GM18502 (cell line): ENCODE results near the gene SMYD4.
A peak's percentile ranks its signal among the peaks of the same experiment; 100 is the strongest.
"Not testable (repeated sequence)": the region's sequence is repeated elsewhere in the genome, so short reads cannot be mapped to it uniquely, and the experiment has no call there.

Experiments used
- ATAC-seq: cut with Tn5 transposase; IDR thresholded peaks from one replicate; pipeline ENCODE4 v1.9.1; 2021; ENCODE audit warnings: mild to moderate bottlenecking; ENCODE audit not compliant: unreplicated experiment, poor library complexity

The SMYD4 gene

GRCh38 chr17:1834380-1835149 lies 4.9 kb upstream of the SMYD4 start:
- ATAC-seq, result peak; percentile 57

- ATAC-seq, result no peak
Observed at GRCh38 chr17:1830288-1830687, 586 bp upstream of the SMYD4 start.

DNA sequence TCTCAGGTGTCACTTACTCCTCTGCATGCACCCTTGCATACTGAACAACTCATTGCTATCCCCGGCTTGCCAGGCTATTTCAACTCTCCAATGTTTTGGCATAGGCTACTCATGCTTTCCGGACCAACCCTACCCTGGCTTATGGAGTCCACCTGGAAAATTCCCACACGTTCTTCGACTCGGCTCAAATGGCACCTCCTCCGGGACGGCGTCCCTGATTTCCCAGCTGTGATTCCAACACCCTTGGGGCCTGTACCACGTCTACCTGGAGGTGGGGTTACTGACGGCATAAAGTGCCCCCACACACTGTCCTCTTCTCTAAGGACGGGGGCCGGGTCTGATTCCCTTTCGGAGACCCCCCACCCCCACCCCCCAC lies 498 bp downstream of the SMYD4 start:
- no peak for ATAC-seq

DNA sequence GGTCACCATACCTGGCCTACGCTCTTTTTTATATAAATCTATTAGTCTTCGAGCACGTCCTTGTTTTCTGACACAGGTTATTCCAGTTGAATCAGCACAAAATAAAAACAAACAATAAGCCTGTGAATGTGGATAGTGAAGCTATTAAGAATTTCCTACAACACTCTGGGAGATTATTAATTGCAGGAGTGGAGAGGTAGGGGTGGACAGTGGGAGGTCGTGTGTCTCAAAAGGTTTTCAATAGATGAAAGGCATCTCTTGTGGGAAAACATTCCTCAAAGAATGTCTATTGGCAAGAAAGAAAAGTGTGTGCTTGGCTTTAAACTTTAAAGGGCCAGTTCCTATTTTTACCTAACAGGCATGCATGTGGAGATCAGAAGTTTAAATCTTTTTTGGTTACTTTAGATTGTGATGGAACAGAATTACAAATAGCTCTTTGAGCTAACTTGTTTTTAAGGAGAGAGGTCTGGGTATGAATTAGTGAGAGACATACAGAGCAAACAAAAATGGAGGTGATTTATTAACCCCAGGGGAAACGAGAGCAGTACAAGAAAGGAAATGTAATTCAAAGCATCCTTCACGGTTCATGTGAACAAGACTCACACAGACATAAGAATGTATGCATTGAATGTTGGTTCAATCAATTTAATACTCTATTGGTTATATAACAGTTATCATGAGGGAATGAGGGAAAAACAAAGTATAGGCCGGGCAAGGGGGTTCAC lies 9.0 kb downstream of the SMYD4 start:
- ATAC-seq, result no peak

GRCh38 chr17:1813088-1813487 lies 16.6 kb downstream of the SMYD4 start:
- ATAC-seq, result no peak

DNA sequence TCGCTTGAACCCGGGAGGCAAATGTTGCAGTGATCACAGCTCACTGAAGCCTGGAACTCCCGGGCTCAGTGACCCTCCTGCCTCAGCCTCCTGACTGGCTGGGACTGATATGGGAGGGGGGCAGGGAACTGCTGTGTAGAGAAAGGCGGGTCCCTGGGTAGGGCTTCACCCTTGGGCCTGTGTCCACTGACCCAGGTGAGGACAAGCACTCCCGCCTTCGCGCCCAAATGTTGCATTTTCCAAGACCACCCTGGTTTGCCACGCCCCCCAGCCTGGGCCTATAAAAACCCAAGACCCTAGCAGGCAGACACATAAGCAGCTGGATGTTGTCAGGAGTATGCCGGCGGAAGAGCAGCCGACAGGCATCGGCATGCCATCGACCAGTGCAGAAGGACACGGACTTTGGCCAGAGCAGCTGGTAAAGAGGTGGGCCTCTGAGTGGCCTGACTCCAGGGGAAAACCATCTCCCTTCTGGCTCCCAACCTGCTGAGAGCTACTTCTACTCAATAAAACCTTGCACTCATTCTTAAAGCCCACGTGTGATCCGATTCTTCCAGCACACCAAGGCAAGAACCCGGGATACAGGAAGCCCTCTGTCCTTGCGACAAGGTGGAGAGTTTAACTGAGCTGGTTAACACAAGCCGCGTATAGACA lies 19.1 kb downstream of the SMYD4 start:
- no peak for ATAC-seq

GRCh38 chr17:1809815-1810214 lies 19.9 kb downstream of the SMYD4 start:
- ATAC-seq, result not testable (repeated sequence)

GRCh38 chr17:1808644-1809043 lies 21.1 kb downstream of the SMYD4 start:
- no peak for ATAC-seq

GRCh38 chr17:1807890-1808289 lies 21.8 kb downstream of the SMYD4 start:
- ATAC-seq, result no peak

DNA sequence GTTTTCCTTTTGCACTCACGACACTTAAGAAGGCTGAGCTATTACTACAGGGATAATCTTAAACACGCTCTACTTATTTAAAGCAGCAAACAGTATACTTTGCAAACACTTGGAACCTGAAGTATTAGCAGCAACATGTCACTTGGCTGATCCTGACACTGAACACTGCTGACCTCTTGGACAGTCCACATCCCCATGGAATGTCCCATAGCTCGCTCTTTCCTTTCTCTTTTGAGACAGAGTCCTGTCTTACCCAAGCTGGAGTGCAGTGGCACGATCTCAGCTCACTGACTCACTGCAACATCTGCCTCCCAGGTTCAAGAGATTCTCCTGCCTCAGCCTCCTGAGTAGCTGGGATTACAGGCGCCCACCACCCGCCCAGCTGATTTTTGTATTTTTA lies 26.4 kb downstream of the SMYD4 start:
- ATAC-seq, result no peak

DNA sequence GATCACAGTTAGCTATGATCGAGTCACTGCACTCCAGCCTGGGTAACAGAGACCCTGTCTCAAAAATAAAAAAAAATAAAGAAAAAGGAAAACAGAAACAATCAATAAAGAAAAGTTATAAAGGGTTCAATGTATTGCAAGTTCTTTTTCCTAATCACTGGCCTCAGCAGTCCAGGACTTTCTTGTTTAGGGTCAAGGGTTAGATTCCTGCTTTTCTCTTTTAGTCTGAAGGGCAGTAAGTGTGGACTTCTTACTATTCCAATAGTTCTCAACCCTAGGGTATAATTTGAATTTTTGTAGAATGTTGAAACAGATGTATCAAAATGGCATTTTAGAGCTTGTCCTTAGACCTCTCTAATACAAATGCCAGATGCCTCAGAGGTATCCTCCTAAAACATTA lies 27.3 kb downstream of the SMYD4 start:
- no peak for ATAC-seq

- no peak for ATAC-seq
Observed at GRCh38 chr17:1800712-1801111, 29.0 kb downstream of the SMYD4 start.

- ATAC-seq, result no peak
Observed at GRCh38 chr17:1800240-1800639, 29.5 kb downstream of the SMYD4 start.

DNA sequence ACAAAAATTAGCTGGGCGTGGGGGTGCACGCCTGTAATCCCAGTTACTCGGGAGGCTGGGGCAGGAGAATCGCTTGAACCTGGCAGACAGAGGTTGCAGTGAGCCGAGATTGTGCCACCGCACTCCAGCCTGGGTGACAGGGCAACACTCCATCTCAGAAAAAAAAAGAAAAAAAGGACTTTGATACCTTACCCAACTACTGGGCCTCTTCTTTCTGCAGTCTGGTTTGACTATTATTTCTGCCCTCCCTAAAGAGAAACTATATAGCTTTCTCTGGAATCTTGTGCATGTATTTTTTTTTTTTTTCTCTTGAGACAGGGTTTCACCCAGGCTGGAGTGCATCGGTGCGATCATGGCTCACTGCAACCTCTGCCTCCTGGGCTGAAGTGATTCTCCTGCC lies 31.9 kb downstream of the SMYD4 start:
- ATAC-seq, result not testable (repeated sequence)

DNA sequence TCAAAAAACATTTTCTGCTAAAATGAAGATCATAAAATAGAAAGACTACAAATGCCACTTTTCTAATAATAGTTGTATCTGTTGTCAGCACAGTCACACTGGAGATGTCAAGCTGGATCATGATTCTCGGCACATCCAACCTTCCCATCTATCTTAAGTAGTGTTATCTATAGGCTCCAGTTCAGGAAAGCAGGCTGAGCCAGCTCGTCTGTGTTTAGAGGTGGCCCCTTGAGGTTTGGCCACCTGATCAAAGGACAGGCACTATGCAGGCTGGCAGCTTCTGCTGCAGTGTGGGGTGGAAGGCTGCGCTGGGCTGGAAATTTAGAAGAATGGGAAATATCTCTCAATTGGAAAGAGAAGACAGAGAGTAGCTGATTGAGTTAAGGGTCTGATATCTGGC lies 32.4 kb downstream of the SMYD4 start:
- no peak for ATAC-seq

DNA sequence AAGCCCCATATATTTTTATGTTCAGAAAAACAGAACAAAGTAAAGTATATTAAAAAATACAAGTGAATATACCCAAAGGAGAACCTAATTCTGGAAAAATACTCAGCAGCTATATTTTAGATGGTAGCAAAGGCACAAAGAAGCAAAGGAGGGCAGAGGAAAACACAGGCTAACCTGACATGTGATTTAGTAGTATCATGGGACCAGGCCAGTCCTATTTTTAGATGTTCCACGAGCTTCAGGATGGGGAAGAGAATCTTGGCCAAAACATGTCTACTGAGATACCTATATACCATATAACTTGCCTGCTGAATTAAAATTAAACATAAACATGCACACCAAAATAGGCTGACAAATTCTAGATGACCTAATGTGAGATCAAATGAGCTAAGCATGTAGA lies 32.9 kb downstream of the SMYD4 start:
- ATAC-seq, result no peak

DNA sequence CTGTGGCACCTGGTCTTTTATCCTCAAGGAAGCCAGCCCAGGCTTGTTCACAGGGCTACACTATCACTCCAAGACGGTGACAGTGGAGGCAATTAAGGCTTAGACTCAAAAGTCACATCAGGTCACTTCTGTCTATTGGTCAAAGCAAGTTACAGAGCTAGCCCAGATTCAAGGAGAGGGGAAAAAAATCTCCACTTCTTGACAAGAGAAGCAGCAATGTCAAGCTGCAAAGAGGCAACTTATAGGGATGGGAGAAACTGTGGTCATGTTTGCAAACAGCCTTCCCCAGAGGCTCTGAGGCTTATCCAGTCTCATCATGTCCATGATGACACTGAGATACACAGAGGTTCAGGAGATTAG lies 36.3 kb downstream of the SMYD4 start:
- no peak for ATAC-seq

DNA sequence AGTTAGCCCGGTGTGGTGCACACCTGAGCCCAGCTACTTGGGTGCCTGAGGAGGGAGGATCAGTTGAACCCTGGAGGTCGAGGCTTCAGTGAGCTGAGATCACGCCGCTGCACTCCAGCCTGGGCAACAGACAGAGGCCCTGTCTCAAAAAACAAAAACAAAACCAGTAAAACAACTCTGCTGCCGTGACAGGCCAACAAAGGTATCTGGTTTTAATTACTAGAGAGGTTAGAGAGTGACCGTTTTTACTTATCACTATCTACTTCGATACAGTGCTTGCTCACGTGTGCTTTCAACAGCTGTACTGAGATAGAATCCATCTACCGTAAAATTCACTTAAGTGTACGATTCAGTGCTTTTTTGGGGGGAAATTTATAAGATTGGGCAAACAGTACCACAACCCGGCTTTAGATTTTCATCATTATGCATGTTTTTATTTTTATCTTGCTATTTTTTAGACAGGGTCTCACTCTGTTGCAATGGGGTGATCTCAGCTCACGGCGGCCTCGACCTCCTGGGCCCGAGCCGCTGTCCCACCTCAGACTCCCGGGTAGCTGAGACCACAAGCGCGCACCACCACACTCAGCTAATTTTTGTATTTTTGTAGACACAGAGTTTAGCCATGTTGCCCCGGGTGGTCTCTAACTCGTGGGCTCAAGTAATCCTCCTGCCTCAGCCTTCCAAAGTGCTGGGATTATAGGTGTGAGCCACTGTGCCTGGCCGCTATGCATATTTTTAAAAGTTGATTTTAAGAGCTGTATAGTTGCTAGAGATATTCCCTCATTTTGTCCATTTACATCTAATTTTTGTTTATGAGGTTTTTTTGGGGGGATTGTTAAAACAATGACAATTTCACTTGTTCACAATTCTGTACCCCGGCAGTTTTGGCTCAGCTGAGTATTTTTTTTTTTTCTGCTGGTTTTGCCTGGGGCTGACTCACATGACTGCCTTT lies 36.9 kb downstream of the SMYD4 start:
- ATAC-seq, result no peak

- no peak for ATAC-seq
Observed at GRCh38 chr17:1789936-1790335, 39.8 kb downstream of the SMYD4 start.

GRCh38 chr17:1787301-1787902 lies 42.3 kb downstream of the SMYD4 start:
- ATAC-seq, result no peak
